PFSK-1 (cell line): ENCODE results near the gene C19orf85.

Source experiments
- POLR2AphosphoS5 ChIP-seq: IDR thresholded peaks from 2 replicates; pipeline ENCODE4 v1.6.1; 2012; ENCODE audit warnings: low read depth, mild to moderate bottlenecking, control low read depth, low read length, moderate library complexity
- TF ChIP-seq, protein P1 (sequence below), 2 experiments: IDR thresholded peaks; 2 replicates each; pipeline versions ENCODE4 v1.6.1 to v1.8.0; 2011 to 2012; ENCODE audit warnings: low read depth in 2 of 2, low read length in 2 of 2, control low read depth in 1 of 2, inconsistent platforms in 1 of 2, mild to moderate bottlenecking in 1 of 2, moderate library complexity in 1 of 2; ENCODE audit not compliant: insufficient read depth in 1 of 2

DNA sequence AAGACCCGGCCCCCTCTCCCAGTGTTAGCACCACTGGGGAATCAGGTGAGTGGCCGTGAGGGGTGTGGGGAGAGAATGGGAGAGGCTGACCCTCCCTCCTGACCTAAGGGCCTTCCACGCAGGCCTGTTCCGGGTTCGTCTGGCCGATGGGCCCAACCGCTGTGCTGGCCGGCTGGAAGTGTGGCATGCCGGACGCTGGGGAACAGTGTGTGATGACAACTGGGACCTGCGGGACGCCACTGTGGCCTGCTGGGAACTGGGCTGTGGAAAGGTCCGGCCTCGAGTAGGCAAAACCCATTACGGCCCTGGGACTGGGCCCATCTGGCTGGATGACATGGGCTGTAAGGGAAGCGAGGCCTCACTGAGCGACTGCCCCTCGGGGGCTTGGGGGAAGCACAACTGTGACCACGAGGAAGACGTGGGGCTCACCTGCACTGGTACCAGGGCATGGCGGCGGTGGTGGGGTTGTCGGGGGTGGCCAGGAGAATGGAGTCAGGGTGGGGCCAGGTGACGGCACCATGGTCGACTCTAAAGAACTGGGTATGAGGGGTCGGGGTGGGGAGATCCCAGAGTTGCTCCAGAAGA lies 35.9 kb upstream of the C19orf85 start:
- TF ChIP-seq POLR2AphosphoS5 = no peak
- TF ChIP-seq, protein P1, sequence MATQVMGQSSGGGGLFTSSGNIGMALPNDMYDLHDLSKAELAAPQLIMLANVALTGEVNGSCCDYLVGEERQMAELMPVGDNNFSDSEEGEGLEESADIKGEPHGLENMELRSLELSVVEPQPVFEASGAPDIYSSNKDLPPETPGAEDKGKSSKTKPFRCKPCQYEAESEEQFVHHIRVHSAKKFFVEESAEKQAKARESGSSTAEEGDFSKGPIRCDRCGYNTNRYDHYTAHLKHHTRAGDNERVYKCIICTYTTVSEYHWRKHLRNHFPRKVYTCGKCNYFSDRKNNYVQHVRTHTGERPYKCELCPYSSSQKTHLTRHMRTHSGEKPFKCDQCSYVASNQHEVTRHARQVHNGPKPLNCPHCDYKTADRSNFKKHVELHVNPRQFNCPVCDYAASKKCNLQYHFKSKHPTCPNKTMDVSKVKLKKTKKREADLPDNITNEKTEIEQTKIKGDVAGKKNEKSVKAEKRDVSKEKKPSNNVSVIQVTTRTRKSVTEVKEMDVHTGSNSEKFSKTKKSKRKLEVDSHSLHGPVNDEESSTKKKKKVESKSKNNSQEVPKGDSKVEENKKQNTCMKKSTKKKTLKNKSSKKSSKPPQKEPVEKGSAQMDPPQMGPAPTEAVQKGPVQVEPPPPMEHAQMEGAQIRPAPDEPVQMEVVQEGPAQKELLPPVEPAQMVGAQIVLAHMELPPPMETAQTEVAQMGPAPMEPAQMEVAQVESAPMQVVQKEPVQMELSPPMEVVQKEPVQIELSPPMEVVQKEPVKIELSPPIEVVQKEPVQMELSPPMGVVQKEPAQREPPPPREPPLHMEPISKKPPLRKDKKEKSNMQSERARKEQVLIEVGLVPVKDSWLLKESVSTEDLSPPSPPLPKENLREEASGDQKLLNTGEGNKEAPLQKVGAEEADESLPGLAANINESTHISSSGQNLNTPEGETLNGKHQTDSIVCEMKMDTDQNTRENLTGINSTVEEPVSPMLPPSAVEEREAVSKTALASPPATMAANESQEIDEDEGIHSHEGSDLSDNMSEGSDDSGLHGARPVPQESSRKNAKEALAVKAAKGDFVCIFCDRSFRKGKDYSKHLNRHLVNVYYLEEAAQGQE (IDR thresholded peaks at IDR 0.05; ENCODE audit: insufficient read depth in 1 of 2, low read depth in 2 of 2, low read length in 2 of 2) = no peak
